Midbrain (tissue), 1 donor: ENCODE results near the gene PAPPA.

ENCODE experiments used
- DNase-seq: peaks from one replicate; lab custom pipeline; 2025; lab: John Stamatoyannopoulos, UW

Gene PAPPA

GRCh38 chr9:116276651-116277121 lies 123.1 kb downstream of the PAPPA start:
- DNase-seq, result no peak

- DNase-seq, result no peak
Observed at GRCh38 chr9:116278326-116278725, 124.7 kb downstream of the PAPPA start.

GRCh38 chr9:116279230-116279629 lies 125.6 kb downstream of the PAPPA start:
- no peak for DNase-seq

GRCh38 chr9:116280529-116280928 lies 126.9 kb downstream of the PAPPA start:
- DNase-seq, result no peak

- DNase-seq, result no peak
Observed at GRCh38 chr9:116282597-116282996, 129.0 kb downstream of the PAPPA start.

- DNase-seq, result no peak
Observed at GRCh38 chr9:116284518-116284917, 130.9 kb downstream of the PAPPA start.

- no peak for DNase-seq
Observed at GRCh38 chr9:116285320-116285719, 131.7 kb downstream of the PAPPA start.

- DNase-seq, result no peak
Observed at GRCh38 chr9:116286297-116286696, 132.7 kb downstream of the PAPPA start.

- no peak for DNase-seq
Observed at GRCh38 chr9:116287721-116288120, 134.1 kb downstream of the PAPPA start.

- DNase-seq, result no peak
Observed at GRCh38 chr9:116288658-116289057, 135.1 kb downstream of the PAPPA start.

- DNase-seq, result no peak
Observed at GRCh38 chr9:116297346-116297745, 143.8 kb downstream of the PAPPA start.

GRCh38 chr9:116298249-116298648 lies 144.7 kb downstream of the PAPPA start:
- DNase-seq, result no peak

GRCh38 chr9:116298878-116299391 lies 145.3 kb downstream of the PAPPA start:
- DNase-seq, result peak; percentile 38

- peak; percentile 34 for DNase-seq
Observed at GRCh38 chr9:116300360-116300870, 146.8 kb downstream of the PAPPA start.

GRCh38 chr9:116303270-116303669 lies 149.7 kb downstream of the PAPPA start:
- no peak for DNase-seq

GRCh38 chr9:116303886-116304538 lies 150.4 kb downstream of the PAPPA start:
- DNase-seq, result no peak

- no peak for DNase-seq
Observed at GRCh38 chr9:116304761-116305160, 151.2 kb downstream of the PAPPA start.

GRCh38 chr9:116308076-116308475 lies 154.5 kb downstream of the PAPPA start:
- DNase-seq, result no peak

- no peak for DNase-seq
Observed at GRCh38 chr9:116309900-116310611, 156.5 kb downstream of the PAPPA start.

GRCh38 chr9:116312221-116312620 lies 158.6 kb downstream of the PAPPA start:
- no peak for DNase-seq

GRCh38 chr9:116313638-116314037 lies 160.0 kb downstream of the PAPPA start:
- no peak for DNase-seq

- no peak for DNase-seq
Observed at GRCh38 chr9:116316246-116316645, 162.7 kb downstream of the PAPPA start.

GRCh38 chr9:116317503-116317902 lies 163.9 kb downstream of the PAPPA start:
- DNase-seq, result no peak
